Parathyroid adenoma (tissue), 2 donors: ENCODE measurements around the gene RMRP.
"Not testable (repeated sequence)": the region's sequence is repeated elsewhere in the genome, so short reads cannot be mapped to it uniquely, and the experiment has no call there.

Experiments used
- H2AFZ ChIP-seq: fragments of 300-600 bp; sonication (generic); one replicate; pipeline ENCODE4 v1.7.0; 2017; ENCODE audit warnings: antibody characterized with exemption, mild to moderate bottlenecking
- H3K27ac ChIP-seq: fragments of 300-600 bp; sonication (generic); one replicate; pipeline ENCODE4 v1.7.0; 2017
- H3K27me3 ChIP-seq: fragments of 300-600 bp; sonication (generic); one replicate; pipeline ENCODE4 v1.7.0; 2017; ENCODE audit warnings: low read length; ENCODE audit not compliant: control insufficient read depth, insufficient read depth
- H3K36me3 ChIP-seq: fragments of 300-600 bp; sonication (generic); one replicate; pipeline ENCODE4 v1.7.0; 2017; ENCODE audit warnings: low read length; ENCODE audit not compliant: control insufficient read depth, insufficient read depth
- H3K4me1 ChIP-seq: fragments of 300-600 bp; sonication (generic); one replicate; pipeline ENCODE4 v1.7.0; 2017; ENCODE audit warnings: control low read depth
- H3K4me2 ChIP-seq: fragments of 300-600 bp; sonication (generic); one replicate; pipeline ENCODE4 v1.7.0; 2017; ENCODE audit warnings: low read length
- H3K4me3 ChIP-seq: fragments of 300-600 bp; sonication (generic); one replicate; pipeline ENCODE4 v1.7.0; 2017; ENCODE audit warnings: low read depth, low read length
- H3K79me2 ChIP-seq: fragments of 300-600 bp; sonication (generic); one replicate; pipeline ENCODE4 v1.7.0; 2017; ENCODE audit warnings: control low read depth
- H3K9ac ChIP-seq: fragments of 300-600 bp; sonication (generic); one replicate; pipeline ENCODE4 v1.7.0; 2017; ENCODE audit warnings: mild to moderate bottlenecking
- H3K9me3 ChIP-seq: fragments of 300-600 bp; sonication (generic); one replicate; pipeline ENCODE4 v1.7.0; 2017; ENCODE audit warnings: low read length; ENCODE audit not compliant: control insufficient read depth
- CTCF ChIP-seq: fragments of 300-600 bp; sonication (generic); IDR thresholded peaks from one replicate; pipeline ENCODE4 v1.7.0; 2017; ENCODE audit warnings: antibody characterized with exemption, mild to moderate bottlenecking
- donor health status: primary hyperparathyroidism.

Gene RMRP

GRCh38 chr9:35616681-35617459 is 40.9 kb downstream of the RMRP start:
- no peaks in the 10 kb centered on the region for H3K79me2 ChIP-seq
- H3K9me3 ChIP-seq = no peaks in the 10 kb centered on the region
- no peak for TF ChIP-seq CTCF
- H3K4me2 ChIP-seq = peak overlapping the region; percentile 50
- H2AFZ ChIP-seq = peak overlapping the region; percentile 78
- H3K4me3 ChIP-seq = peak overlapping the region; percentile 25
- H3K9ac ChIP-seq = no peak overlapping the region
- no peaks in the 10 kb centered on the region for H3K4me1 ChIP-seq
- no peaks in the 10 kb centered on the region for H3K27me3 ChIP-seq
- no peaks in the 10 kb centered on the region for H3K36me3 ChIP-seq
- no peak overlapping the region for H3K27ac ChIP-seq

GRCh38 chr9:35615981-35616680 is 41.7 kb downstream of the RMRP start:
- H3K4me1 ChIP-seq = no peaks in the 10 kb centered on the region
- H3K36me3 ChIP-seq = no peaks in the 10 kb centered on the region
- H3K27ac ChIP-seq = no peak overlapping the region
- no peaks in the 10 kb centered on the region for H3K27me3 ChIP-seq
- TF ChIP-seq CTCF = no peak
- H3K4me3 ChIP-seq = no peak overlapping the region
- no peaks in the 10 kb centered on the region for H3K79me2 ChIP-seq
- no peak overlapping the region for H2AFZ ChIP-seq
- no peak overlapping the region for H3K4me2 ChIP-seq
- no peak overlapping the region for H3K9ac ChIP-seq
- H3K9me3 ChIP-seq = no peaks in the 10 kb centered on the region

GRCh38 chr9:35612843-35613242 is 45.0 kb downstream of the RMRP start:
- Histone ChIP-seq H3K4me1 (peaks cover 2% of the 10 kb centered on the region), H3K4me2 (no peak overlapping the region), H3K4me3 (no peak overlapping the region), H2AFZ (no peak overlapping the region), H3K27me3 (no peaks in the 10 kb centered on the region), H3K36me3 (no peaks in the 10 kb centered on the region), H3K9me3 (no peaks in the 10 kb centered on the region), H3K79me2 (no peaks in the 10 kb centered on the region), H3K27ac (no peak overlapping the region), H3K9ac (no peak overlapping the region)
- no peak for TF ChIP-seq CTCF

GRCh38 chr9:35612066-35612465 is 45.8 kb downstream of the RMRP start:
- not testable (repeated sequence) for H3K27me3 ChIP-seq, H3K9ac ChIP-seq, H3K4me3 ChIP-seq, H3K27ac ChIP-seq, H3K4me2 ChIP-seq, H3K4me1 ChIP-seq, H2AFZ ChIP-seq, H3K9me3 ChIP-seq, H3K36me3 ChIP-seq, H3K79me2 ChIP-seq

- H3K9ac ChIP-seq = no peak overlapping the region
- H3K27me3 ChIP-seq = no peaks in the 10 kb centered on the region
- peak; percentile 47 for TF ChIP-seq CTCF
- H3K27ac ChIP-seq = no peak overlapping the region
- no peak overlapping the region for H2AFZ ChIP-seq
- no peaks in the 10 kb centered on the region for H3K36me3 ChIP-seq
- H3K4me1 ChIP-seq = peaks cover 2% of the 10 kb centered on the region
- H3K9me3 ChIP-seq = no peaks in the 10 kb centered on the region
- H3K4me3 ChIP-seq = no peak overlapping the region
- no peak overlapping the region for H3K4me2 ChIP-seq
- no peaks in the 10 kb centered on the region for H3K79me2 ChIP-seq
These were observed 46.5 kb downstream of the RMRP start for GRCh38 chr9:35611230-35611797.
